Esophagus mucosa (tissue), 1 donor: ENCODE data around the gene SEMA3F. TPM values are rescaled to one million over a fixed set of nuclear protein-coding genes. Genes with fewer than 3 reads are reported as not detected.

Source experiments
- ATAC-seq: fragments of 200-7000 bp; cut with Tn5 transposase; one replicate; pipeline ENCODE4 v1.9.1; 2020
- total RNA-seq: library from RNA; stranded (reverse); gene quantifications from one replicate; pipeline ENCODE4 v1.2.4, GENCODE V29; 2023
- donor health status: DM: yes; HTN: yes; CAD: no.

SEMA3F gene
- total RNA-seq, 1 donor from 2014 or later: 72.7 TPM

- no peak for ATAC-seq
Observed at GRCh38 chr3:50171540-50172301, 16.6 kb downstream of the SEMA3F start.

DNA sequence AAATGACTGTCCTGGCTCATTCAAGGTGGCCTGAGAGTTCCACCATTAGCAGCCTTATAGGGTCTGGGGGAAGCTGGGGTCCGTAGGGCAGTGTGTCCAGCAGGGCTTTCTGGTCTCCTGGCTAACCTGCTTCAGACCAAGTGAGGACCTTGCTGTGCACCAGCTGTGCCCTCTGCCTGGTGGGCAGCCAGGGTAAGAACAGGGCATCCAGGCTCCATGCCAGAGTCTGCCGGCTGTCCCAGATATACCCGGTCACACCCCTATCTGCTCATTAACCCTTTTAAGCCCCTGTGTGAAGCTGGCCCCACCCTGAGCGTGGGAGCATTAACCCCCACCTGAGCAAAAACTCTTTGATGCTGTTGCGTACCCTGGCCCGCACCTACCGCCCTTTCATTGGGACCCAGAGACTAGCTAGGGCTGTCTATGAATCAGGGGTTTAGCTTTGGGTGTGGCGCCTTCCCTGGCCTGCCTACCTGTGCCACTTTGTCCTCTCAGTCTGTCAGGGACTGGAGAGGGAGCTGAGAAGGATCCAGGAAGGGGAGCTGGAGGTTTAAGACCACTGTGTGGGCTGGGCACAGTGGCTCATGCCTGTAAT, 17.6 kb downstream of the SEMA3F start:
- peak; percentile 72 for ATAC-seq

DNA sequence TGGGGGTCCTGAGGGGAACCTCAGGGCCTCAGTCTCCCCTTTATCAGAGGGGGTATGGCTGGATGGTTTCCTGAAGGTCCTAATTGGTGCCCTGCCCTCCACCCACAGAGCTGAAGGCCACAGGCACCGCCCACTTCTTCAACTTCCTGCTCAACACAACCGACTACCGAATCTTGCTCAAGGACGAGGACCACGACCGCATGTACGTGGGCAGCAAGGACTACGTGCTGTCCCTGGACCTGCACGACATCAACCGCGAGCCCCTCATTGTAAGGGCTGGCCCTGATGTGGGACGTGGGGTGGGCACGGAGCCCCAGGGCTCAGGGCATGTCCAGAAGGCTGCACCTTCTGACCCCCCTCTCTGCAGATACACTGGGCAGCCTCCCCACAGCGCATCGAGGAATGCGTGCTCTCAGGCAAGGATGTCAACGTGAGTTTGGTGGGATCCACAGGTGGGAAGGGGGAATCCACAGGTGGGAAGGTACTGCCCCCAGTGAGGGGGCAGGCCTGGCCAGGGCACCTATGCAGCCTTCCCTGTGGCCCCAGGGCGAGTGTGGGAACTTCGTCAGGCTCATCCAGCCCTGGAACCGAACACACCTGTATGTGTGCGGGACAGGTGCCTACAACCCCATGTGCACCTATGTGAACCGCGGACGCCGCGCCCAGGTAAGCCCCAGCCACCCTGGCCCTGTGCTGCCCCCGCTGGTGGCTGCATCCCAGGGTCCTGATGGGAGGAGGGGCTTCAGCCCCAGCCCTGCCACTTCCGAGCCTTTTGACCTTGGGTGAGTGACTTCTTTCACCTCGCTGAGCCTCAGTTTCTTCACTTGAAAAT, 18.8 kb downstream of the SEMA3F start:
- ATAC-seq: no peak

- ATAC-seq: no peak
Observed at GRCh38 chr3:50174517-50174895, 19.4 kb downstream of the SEMA3F start.

DNA sequence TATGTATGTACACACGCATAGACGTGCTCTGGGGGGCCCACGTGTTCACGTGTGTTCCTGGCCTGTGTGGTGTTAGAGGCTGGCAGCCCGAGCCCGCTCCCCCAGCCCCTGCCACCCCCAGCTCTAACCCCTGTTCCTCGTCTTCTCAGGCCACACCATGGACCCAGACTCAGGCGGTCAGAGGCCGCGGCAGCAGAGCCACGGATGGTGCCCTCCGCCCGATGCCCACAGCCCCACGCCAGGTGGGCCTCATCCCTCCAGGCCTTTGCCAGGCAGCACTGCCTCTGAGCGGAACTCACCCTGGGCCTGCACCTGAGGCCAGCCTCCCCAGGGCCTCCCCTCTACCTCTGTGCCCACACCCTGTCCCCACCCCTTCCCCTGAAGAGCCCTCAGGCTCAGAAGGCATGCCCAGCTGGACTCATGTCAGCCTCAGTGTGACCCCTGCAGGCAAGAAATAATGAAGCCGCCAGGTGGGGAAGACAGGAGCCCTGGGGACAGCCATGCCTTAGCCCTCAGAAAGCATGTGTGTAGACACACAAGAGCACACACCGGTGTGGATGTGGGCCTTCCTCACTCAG, 19.9 kb downstream of the SEMA3F start:
- no peak for ATAC-seq

- no peak for ATAC-seq
Observed at GRCh38 chr3:50177346-50177745, 22.2 kb downstream of the SEMA3F start.

- ATAC-seq: no peak
Observed at GRCh38 chr3:50179710-50180109, 24.6 kb downstream of the SEMA3F start.

DNA sequence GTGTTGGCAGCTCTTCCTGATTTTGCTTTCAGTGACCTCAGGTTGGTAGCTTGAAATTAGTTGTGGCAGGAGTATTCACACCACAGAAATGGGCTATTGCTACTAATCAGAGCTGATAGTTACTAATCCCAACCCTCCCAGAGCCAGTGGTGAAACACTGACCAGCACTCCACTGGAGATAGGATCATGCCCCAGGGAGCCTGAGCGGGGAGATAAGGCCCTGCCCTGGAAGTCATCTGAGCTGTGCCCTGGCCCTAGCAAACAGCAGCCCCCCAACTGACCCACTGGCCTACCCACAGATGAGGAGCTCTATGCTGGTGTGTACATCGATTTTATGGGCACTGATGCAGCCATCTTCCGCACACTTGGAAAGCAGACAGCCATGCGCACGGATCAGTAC, 26.9 kb downstream of the SEMA3F start:
- ATAC-seq: no peak

DNA sequence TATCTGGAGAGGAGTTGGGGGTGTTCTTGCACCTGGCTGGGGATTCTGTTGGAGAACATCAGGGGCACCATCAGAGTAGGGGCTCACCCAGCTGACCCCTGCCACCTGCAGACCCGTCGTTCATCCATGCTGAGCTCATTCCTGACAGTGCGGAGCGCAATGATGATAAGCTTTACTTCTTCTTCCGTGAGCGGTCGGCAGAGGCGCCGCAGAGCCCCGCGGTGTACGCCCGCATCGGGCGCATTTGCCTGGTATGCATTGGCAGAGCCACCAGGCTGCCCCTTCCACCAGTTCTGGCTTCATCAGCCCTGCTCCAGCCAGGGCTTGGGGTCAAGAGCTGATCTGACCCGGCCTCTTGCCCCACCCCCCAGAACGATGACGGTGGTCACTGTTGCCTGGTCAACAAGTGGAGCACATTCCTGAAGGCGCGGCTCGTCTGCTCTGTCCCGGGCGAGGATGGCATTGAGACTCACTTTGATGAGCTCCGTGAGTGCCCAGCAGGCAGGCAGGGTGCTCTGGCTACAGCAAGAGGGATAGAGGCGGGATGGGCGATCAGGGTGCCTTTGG, 27.5 kb downstream of the SEMA3F start:
- ATAC-seq: no peak

DNA sequence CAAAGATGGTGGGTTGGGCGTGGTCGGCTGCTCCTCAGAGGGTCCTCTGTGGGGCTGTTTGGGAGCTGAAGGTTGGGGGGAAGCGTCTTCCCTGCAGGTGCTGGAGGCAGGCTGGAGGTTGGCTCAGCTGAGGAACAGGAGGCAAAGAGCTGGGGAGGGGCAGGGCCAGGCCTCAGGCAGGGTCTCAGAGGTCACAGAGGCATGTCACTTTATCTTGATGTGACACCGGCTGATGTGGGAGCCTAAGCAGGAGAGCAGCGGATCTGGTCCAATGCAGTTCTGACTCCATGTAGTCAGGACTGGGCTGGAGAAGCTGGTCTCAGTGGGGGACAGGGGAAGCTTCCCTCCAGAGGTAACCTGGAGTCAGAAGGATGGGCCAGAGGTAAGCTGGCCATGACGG, 28.6 kb downstream of the SEMA3F start:
- peak; percentile 1 for ATAC-seq

GRCh38 chr3:50184242-50184978, 29.3 kb downstream of the SEMA3F start:
- peak; percentile 80 for ATAC-seq

- no peak for ATAC-seq
Observed at GRCh38 chr3:50185230-50185629, 30.1 kb downstream of the SEMA3F start.

DNA sequence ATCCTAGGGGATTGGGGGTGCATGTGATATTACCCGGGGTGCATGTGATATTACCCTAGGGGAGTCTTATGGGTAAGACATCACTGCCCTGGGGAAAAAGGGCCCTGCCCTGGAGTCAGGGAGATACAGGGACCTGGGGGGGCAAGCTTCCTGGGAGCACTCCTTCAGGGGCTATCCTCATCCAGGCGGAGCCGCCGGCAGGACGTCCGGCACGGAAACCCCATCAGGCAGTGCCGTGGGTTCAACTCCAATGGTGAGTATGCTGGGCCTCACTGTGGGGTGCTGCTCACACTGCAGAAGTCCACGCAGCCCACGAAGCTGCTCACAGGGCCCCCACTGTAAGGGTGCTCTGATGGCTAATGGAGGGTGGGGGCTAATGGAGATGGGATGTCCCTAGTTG, 31.0 kb downstream of the SEMA3F start:
- no peak for ATAC-seq

DNA sequence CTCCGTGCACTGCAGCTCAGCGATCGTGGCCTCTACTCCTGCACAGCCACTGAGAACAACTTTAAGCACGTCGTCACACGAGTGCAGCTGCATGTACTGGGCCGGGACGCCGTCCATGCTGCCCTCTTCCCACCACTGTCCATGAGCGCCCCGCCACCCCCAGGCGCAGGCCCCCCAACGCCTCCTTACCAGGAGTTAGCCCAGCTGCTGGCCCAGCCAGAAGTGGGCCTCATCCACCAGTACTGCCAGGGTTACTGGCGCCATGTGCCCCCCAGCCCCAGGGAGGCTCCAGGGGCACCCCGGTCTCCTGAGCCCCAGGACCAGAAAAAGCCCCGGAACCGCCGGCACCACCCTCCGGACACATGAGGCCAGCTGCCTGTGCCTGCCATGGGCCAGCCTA, 32.6 kb downstream of the SEMA3F start:
- ATAC-seq: no peak

DNA sequence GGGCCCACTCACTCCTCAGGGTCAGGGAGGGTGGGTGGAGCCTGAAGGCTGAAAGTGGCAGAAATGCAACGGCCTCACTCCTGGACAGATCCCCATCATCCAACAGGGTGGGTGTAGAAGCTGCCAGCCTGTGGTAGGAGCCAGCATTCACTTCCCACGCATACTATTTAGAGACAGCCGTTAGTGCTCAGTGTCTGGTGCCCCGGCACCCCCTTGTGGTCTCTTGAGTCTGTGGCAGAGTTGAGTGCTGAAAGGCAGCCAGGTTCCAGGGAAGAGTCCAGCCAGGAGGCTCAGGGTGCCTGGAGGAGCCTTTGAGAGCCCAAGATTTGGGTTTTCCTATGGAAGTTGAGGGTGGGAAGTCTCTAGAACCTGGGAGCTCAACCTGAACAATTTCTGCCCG, 34.1 kb downstream of the SEMA3F start:
- ATAC-seq: peak; percentile 40

DNA sequence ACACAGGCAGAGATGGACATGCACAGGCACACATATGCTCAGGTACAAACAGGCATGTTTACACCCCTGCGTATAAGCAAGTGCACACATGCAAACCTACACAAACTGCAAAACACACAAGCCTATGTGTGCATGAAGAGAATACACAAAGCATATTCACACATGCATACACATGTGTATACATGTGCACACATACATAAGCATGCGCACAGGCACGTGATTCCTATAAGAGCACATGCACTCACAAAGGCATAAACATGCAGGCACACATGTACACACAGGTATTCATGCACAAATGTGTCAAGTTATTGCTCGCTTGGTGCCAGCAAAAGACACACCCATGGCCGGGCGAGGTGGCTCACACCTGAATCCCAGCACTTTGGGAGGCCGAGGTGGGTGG, 34.9 kb downstream of the SEMA3F start:
- peak; percentile 5 for ATAC-seq

- ATAC-seq: peak; percentile 1
Observed at GRCh38 chr3:50190936-50191660, 36.0 kb downstream of the SEMA3F start, which contains the start of gene GNAT1. TSS of gene GNAT1 (plus strand) at chr3:50191610. CDS start at chr3:50191726, 116 bp downstream.

DNA sequence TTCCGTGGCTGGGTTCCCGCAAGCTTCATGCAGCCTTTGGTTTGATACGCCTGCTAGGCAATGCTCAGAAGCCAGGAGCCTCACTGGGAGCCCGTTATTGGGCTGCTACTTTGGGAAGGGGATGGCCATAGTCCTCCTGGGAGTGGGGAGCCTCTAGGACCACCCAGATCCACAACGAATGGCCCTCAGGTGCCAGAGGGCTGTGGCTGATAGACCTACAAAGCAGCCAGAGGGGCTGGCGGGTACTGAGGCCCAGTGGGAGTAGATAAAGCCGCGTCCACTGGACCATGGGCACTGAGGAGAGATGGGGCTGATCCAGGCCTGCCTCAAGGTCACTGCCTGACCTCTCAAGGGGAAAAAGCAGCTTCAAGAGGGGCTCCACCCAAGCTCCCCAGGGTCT, 37.0 kb downstream of the SEMA3F start:
- ATAC-seq: peak; percentile 1

- peak; percentile 35 for ATAC-seq
Observed at GRCh38 chr3:50192689-50193141, 37.6 kb downstream of the SEMA3F start.

- no peak for ATAC-seq
Observed at GRCh38 chr3:50193286-50193685, 38.2 kb downstream of the SEMA3F start.

DNA sequence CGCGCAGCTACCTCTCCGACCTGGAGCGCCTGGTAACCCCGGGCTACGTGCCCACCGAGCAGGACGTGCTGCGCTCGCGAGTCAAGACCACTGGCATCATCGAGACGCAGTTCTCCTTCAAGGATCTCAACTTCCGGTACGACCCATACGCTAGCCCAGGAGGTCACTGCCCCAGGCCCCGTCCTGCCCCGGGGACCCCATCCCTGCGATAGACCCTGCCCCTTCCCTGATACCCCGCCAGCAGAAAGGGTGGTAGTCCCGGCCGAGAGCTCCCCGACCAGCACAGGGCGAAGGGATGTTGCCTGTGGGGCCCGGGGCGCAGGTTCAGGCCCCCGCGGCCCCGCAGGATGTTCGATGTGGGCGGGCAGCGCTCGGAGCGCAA, 38.6 kb downstream of the SEMA3F start:
- no peak for ATAC-seq
